HG02798 (cell line): Measurements from ENCODE around the gene C16orf78.

Source experiments
- ATAC-seq: cut with Tn5 transposase; IDR thresholded peaks from one replicate; pipeline ENCODE4 v1.9.1; 2021; ENCODE audit warnings: mild to moderate bottlenecking; ENCODE audit not compliant: unreplicated experiment, poor library complexity

Gene C16orf78

DNA sequence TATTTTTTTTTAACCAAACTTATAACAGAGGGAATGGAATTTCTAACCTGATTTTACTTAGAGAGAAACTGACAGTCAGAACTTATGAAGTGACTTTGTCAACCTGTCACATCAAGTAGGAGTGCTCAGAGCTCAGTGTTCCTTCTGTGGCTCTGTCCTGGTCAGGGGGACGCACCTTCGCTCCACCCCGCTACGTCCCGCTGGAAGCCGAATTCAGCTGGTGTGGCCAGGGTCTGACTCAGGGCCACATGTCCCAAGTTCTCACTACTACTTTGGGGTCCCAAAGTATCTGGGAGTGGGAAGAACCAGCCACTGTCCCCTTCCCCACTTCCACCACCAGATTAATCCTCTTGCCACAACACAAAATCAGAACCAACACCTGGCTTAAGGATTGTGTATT, 51.4 kb downstream of the C16orf78 start:
- no peak for ATAC-seq

- no peak for ATAC-seq
These were observed 54.2 kb downstream of the C16orf78 start for GRCh38 chr16:49427771-49428170.

DNA sequence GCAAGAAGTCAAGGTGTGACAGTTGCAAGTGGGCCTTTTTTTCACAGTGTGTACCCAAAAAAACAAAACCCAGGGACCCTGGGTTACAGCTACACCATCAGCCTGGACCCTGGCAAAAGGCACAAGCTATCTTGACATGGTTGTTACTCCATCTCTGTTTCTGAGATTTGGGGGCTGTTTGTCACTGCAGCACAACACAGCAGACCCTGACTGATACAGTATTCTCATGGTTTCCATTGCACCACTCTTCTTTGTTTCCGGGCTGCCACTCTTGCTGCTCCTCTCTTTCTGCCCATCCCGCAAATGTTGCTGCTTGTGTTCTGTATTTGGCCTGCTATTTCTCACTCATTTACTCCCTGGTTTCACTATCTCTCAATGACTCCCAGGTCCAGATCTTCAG, 55.2 kb downstream of the C16orf78 start:
- no peak for ATAC-seq

GRCh38 chr16:49431040-49431439, 57.4 kb downstream of the C16orf78 start:
- no peak for ATAC-seq

GRCh38 chr16:49431591-49432290, 58.1 kb downstream of the C16orf78 start:
- no peak for ATAC-seq

DNA sequence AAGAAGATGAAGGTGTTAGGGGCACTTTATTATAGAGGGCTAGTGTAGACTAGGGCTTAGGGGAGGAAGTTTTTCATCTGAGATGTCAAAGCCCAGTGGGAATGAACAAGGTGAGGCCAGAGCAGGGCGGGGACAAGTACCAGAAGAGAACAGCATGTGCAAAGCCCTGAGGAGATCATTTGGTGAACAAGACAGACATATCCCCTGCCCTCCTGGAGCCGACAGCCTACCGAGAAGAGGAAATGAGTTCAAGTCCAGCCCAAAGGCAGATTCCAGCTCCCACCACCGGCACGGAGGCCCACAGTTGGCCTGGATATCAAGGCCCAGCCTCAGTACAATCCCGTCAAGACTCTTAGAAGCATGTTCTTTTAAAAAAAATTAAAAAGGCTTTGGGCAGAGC, 61.1 kb downstream of the C16orf78 start:
- no peak for ATAC-seq

GRCh38 chr16:49436181-49436580, 62.6 kb downstream of the C16orf78 start:
- ATAC-seq: no peak

DNA sequence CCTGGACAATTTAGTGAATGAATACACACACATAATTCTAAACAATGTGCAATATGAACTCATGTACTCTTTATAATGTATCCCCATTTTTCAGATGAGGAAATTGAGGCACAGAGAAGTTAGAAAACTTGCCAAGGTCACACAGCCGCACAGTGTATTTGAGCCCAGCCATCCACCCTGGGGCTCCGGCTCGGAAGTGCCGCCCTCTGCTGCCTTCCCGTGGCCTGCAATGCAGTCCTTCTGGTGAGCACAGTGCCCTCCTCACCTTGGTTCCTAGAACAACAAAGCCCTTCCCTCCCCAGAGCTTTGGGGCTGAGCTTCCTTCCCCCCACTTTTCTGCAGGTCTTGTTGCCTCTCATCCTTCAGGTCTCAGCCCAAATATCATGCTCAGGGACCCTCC, 63.7 kb downstream of the C16orf78 start:
- no peak for ATAC-seq

DNA sequence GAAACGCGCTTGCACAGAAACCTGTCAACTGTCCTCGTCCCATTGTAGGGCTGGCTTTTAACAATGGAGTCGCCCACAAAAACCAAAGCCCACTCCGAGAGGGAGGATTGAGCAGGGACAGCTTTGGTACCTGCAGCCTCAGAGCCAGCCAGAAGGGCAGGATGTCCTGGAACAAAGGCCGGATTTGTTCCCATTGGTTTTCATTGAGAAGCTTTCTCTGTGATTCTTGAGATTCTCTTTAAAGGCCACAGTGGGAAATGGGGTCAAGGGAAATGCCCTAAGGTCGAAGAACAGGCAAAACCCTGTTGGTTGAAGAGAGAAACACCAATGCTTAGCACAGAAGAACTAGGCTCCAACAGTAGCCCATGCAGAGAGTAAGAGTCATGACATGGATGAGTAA, 65.4 kb downstream of the C16orf78 start:
- no peak for ATAC-seq

- no peak for ATAC-seq
These were observed 66.1 kb downstream of the C16orf78 start for GRCh38 chr16:49439676-49440075.

GRCh38 chr16:49440156-49441065, 66.8 kb downstream of the C16orf78 start:
- no peak for ATAC-seq

DNA sequence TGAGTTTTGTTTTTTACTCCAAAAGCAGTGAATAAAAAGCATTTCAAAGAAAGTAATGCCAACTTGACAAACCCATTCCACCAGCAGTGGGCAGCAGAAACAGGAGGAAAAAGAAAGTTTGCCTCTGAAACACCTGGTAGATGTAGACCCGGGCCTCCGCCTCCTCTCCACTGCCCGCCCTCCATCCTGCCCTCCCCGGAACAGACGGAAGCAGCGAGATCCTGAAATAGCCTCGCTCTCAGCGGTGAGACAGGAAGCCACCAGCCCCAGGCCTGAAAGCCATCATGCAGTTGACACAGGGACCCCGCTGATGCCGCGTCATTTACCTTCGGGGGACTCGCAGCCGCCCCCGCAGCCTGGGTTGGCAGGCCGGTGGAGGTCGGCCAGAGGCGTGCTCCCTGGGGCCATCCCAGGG, 67.8 kb downstream of the C16orf78 start:
- ATAC-seq: peak; percentile 95

DNA sequence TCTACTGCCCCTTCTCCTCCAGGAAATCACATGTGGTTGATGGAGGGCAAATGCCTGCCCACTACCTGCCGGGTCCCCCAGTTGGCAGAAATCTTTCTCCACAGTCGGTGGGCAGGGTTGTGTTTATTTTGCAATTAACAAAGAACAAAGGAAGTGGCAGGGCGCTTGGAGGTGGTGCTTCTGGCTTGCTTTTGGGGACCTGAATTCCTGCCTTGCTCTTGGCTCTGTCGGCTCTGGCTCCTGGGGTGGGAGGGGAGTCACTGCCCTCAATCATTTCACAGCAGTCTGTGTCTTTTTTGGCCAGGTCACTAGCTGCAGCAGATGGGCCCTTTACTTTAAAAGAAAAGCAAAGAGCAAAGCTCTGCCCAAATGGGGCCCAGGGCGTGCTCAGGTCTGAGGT, 69.2 kb downstream of the C16orf78 start:
- no peak for ATAC-seq

DNA sequence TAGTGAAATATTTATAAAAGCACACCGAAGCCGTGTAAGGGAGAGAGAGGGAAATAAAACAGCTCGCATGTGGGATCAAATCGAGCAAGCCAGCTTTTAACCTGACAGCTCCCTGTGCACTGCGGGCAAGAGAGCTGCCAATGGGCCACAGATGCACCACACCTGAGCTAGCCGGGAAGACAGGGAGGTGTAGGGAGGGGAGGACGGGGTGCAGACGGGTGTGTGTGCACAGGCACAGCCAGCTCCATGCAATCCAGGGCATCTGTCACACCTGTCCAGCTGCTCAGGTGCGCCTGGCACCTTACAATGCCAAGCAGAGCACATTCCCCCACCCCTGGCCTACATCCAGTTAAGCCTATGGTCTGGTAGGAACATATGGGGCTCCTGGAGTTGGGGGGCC, 70.0 kb downstream of the C16orf78 start:
- ATAC-seq: no peak

DNA sequence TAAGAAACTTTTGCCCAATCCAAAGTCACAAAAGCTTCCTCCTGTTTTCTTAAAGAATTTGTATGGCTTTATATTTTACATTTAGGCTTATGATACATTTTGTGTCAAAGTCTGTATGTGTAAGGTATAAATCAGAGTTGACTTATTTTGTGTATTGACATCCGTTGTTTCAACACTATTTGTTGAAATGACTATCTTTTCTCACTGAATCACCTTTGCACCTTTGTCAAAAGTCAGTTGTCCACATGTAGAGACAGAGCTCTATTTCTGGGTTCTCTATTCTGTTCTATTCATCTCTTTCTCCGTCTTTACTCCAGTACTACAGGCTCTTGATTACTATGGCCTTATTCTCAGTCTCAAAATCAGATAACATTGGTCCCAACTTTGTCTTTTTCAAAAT, 73.2 kb downstream of the C16orf78 start:
- ATAC-seq: no peak
